DMS79 treated with DMSO at 0.1 percent for 48 hours (cell line): ENCODE results near the gene CTSE.
"Not testable (repeated sequence)": the region's sequence is repeated elsewhere in the genome, so short reads cannot be mapped to it uniquely, and the experiment has no call there.

Experiments
- DNase-seq: peaks from one replicate; lab custom pipeline; 2025; lab: John Stamatoyannopoulos, UW

CTSE gene

GRCh38 chr1:206014601-206015000, 9.1 kb downstream of the CTSE start:
- DNase-seq, result no peak

DNA sequence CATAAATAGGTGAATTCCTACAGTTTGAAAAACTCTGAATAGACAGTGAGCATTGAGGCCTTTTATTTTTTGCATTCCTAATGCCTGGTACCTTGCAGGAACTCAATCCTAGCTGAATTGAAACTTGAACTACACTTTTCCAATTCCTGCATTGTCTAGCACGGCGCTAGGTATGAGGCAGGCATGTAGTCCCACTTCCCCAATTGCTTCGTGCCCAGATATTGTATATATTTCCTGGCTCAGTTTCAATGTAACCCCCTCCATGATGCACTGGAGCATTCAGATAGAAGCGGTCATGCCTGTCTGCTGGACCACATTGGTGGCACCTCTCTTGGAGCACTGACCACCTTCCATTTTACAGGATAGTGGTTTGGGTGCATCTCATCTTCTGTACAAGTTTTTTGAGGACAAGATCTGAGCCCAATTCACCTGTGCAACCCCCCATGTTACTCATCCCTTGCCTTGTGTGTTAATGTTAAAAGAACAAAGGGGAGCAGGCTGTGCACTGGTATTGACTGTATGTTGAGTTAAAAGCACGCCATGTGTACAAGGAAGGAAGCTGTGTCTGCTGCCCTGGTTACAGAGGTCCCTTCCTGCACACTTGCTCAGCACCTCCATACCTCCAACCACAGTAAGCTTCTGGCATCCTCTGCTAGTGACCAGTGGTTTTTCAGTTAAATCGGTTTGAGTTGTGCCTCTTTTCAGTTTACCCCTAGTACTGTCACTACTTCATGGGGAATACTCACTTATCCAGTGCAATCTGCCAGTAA, 10.5 kb downstream of the CTSE start:
- no peak for DNase-seq

GRCh38 chr1:206012086-206012859, 11.4 kb downstream of the CTSE start:
- DNase-seq, result no peak

DNA sequence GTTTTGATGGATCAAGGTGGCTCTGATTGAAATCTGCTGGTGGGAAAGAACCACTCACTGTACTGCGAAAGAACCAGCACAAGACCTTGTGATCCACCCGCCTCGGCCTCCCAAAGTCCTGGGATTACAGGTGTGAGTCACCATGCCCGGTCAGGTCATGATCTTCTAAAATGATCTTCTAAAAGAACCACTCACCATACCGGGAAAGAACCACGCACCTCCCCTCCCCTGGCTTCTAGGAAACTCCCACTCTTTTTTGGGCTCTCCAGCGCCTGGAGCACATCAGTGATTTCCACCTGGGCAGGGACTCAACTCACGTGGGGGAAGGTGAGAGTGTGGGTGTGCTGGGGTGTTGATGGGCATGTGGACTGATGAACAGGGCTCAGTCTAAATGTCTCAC, 12.6 kb downstream of the CTSE start:
- DNase-seq, result no peak

DNA sequence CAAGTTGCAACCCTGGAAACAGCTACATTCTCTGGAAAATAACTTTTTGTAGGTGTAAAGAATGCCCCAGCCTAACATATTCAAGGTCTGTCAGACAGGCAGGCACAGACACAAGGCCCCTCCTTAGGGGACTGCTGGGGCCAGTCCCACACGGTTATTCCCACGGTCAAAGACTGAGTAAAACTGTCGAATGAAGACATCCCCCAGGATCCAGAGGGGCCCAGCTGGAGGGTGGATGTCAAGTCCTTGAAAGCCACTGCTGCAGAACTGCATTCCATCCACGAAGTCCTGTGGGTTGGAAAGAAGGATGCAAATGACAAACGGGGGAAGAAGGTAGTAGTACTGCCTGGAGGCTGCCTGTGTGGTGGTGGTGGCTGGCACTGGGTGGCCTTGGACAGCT, 13.6 kb downstream of the CTSE start:
- DNase-seq, result no peak

GRCh38 chr1:206006946-206007345, 16.7 kb downstream of the CTSE start:
- no peak for DNase-seq

DNA sequence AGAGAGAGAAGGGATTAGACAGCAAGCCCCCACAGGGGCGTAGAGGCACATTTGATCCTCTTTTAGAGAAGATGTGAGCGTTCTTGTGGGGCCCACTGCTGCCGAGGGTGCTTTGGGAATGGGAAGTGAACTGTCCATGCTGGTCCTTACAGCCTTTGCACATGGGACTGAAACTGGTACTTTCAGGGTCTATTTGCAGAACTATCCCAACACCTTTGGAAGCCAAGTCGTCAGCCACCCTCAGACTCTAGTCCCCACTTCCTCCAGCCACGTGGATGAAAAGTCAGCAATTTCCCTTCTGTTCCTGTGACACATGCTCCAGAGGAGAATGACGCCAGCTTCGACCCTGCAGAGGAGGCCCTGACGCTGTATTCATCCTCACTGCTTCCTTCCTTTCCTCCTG, 17.9 kb downstream of the CTSE start:
- no peak for DNase-seq

DNA sequence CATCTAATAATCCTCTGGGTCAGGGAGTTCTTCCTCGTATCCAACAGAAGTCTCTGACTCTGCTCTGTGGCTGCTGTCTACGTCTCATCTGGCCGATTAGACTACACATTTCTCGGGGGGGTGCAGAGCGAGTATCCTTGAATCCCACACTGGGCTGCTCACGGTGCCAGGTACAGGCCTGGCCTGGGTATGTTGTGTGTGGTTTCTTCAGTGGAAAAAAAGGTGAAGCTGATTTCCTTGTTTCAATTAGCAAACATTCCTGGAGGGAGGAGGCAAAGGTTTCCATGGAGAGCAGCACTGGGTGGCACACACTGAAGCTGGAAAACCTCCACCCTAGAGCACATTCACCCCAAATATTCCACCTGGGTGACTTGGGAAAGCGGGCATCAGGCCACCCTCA, 18.5 kb downstream of the CTSE start:
- DNase-seq, result no peak

DNA sequence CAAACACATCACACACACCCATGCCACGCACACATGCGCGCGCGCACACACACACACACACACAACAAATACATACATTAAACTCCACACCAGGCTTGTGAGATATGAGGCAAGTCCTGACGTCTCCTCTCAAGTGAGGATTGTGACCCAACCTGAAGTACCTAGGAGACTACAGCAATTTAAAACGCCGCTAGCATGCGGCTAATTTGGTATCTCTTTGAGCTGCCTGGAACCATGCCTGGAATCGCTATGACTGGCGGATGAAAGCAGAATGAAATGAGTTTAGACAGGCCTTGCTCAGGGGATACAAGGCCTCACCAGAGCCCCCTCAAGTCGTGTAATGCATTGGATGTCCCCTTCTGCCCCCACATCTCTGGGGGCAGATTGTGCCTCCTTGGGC, 18.9 kb downstream of the CTSE start:
- DNase-seq, result no peak

- DNase-seq, result no peak
Observed at GRCh38 chr1:206003854-206004800, 19.6 kb downstream of the CTSE start.

GRCh38 chr1:206002871-206003801, 20.6 kb downstream of the CTSE start, which contains the start of gene RAB7B:
TSS of gene RAB7B (minus strand) at chr1:206003395. CDS start at chr1:205994135, 9,260 bp downstream.
- no peak for DNase-seq

DNA sequence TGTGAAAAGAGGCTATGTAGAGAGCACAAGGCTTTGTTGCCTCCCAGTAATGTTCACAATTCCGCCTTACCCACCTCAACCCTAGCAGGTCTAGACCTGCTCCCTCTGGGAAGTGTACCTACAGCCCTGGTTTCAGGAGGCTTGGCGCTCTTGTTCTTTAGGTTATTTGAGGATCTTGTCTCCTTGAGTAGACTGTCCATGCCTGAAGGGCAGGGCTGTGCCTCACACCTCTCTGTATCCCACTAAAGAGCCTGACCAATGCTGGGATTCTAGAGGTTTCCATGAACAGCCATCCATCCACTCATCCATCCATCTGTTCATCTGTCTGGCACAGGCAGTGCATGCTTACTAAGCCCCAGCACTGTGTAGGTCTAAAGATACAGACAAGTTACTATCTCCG, 21.5 kb downstream of the CTSE start:
- no peak for DNase-seq

DNA sequence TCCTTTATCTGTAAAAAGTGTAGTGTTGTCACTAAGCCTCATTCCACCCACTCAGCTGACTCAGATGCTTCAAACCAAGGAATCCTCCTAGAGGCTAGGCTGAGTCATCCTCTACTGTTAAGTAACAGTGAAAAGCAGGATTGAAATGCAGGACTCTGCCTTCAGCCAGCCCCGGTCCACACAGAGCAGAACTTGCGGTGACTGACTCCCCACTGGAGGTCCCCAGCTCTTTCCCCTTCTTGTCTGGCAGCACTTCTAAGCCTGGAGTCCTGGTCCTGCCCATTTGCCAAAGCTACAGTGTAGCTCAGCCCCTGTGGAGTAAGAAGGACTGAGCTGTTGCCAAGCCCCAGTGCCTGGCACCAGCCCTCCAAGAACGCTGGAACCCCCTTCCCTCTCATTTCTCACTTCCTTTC, 22.2 kb downstream of the CTSE start:
- DNase-seq, result no peak

DNA sequence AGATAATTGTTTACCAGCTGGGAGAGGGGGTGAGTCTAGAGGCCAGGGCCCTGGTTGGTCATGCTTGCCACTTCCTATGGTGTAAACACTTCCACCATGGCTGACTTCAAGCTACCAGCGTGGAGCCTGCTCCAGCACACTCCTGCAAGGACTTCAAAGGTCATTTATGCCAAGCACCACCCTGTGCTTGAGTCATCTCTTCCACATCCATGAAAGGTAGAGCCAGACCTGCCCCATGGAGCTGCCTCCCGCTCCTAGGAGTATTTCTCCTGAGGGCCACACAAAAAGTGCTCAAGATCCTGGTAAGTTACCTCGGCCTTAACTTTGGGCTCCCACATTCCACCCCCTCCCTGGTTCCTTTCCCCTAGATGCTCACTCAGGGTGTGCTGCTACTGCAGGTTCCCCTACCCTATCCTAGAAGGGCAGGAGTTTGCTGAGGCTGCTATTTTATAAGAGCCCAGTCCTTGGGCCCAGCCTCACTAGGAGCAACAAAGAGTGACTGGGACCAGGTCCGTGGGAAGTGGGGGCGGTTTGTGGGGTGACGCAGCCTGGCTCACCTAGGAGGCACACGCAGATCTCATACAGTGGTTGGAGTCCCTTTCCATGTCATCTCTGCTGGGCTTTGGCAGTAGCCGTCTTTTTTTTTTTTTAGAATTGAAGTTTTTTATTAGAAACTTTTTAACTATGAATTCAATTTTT, 22.9 kb downstream of the CTSE start:
- DNase-seq, result no peak

GRCh38 chr1:205998457-205999241, 25.0 kb downstream of the CTSE start:
- DNase-seq, result no peak

GRCh38 chr1:205996641-205997040, 27.1 kb downstream of the CTSE start:
- DNase-seq, result not testable (repeated sequence)

DNA sequence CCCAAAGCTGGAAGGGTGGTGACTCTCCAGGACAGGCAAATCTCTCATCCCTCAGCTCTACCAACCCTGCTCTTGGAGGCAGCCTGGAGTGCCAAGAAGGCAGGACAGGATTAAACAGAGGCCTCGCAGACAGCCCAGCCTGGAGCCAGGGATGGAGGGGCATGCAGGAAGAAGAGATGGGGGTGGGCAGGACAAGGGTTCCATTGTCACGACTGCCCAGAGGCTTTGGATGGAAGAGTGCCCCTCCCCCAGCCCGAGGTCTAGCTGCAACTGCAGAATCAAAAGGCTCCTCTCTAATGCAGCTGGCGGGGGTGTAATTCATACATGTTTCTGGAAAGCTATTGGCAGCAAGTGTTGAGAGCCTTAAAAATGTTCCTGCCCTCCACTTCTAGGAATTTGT, 29.3 kb downstream of the CTSE start:
- no peak for DNase-seq

GRCh38 chr1:205993068-205993467, 30.6 kb downstream of the CTSE start:
- DNase-seq, result no peak

DNA sequence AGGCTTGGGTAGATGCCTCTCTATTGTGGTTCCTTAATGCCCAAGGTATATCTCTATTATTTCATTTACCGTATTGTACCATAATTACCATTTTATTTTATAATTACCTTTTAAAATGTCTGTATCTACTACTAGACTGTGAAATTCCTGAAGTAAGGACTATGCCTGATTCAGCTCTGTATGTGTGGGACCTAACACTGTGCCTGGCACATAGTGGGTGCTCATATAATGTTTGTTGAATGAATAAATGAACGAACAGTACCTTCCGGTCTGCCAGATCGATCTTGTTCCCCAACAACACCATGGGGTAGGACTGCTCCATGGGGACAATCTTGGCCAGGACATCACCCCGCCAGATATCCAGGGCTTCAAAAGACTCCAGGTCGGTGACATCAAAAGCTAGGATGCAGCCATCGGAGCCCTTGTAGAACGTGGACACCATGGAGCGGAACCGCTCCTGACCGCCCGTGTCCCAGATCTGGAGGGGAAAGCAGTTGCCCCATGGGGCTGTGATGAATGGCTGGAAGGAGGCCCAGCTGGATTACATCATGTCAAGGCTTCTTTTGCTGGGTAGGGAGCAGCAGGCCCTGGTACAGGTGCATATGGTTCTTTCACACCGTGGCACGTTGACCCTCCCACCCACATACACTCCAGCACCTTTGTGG, 31.3 kb downstream of the CTSE start:
- DNase-seq, result no peak
